GM21786 (cell line): ENCODE results near the gene DHX30.
"Not testable (repeated sequence)": the region's sequence is repeated elsewhere in the genome, so short reads cannot be mapped to it uniquely, and the experiment has no call there.

Experiments used
- ATAC-seq: cut with Tn5 transposase; IDR thresholded peaks from one replicate; pipeline ENCODE4 v1.9.1; 2021; ENCODE audit not compliant: unreplicated experiment

Gene DHX30

GRCh38 chr3:47877719-47878118, 74.8 kb downstream of the DHX30 start:
- no peak for ATAC-seq

- ATAC-seq = no peak
Measured at GRCh38 chr3:47882338-47882737, 79.4 kb downstream of the DHX30 start.

GRCh38 chr3:47884603-47885002, 81.7 kb downstream of the DHX30 start:
- ATAC-seq = no peak

DNA sequence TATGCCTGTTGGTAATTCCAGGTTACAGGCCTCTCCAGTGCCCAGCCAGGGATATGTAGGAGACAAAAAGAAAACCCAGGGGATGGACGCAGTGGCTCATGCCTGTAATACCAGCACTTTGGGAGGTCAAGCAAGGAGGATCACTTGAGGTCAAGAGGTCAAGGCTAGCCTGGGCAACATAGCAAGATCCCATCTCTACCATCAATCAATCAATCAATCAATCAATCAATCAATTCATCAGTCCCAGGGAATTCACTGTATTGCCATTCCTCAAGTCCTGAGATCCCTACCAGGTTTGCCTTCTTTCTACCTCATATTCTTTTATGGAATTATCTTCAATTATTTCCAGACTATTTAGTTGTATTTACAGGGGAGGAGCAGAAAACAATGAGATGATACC, 82.2 kb downstream of the DHX30 start:
- no peak for ATAC-seq

GRCh38 chr3:47887991-47888390, 85.1 kb downstream of the DHX30 start:
- ATAC-seq = not testable (repeated sequence)

DNA sequence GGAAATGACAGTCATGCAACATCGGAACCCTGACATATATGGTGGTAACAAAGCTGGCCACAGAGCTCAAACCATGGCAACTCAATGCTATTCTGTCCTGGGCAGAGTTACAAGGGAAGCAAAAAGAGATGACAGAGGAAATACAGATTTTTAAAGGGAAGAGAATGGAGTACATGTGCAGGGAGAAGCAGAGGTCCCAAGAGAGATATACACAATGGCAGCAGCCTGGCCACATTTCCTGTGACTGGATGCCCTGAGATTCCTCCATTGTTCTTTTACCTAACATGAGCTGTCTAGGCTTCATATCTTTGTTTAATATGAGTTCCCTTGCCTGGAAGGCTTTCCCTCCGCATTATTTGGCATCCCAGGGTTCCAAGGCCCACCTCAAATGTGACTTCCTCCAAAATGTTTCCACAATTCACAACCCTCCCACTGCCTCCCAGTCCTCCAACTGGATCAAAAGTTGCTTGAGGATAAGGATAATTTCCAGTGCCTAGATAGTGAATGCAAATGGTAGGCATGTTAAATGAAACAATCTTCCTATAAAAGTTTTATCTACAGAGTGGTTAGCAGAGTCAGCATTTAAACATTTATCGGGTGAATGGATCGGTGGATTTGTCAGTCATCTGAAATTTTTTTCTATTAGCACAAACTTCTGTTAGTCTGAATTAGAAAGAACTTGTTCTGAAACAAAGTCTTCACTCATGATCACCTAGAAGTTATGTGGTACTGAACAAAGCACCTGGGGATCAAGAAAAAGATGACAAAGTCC, 86.2 kb downstream of the DHX30 start:
- ATAC-seq = no peak

DNA sequence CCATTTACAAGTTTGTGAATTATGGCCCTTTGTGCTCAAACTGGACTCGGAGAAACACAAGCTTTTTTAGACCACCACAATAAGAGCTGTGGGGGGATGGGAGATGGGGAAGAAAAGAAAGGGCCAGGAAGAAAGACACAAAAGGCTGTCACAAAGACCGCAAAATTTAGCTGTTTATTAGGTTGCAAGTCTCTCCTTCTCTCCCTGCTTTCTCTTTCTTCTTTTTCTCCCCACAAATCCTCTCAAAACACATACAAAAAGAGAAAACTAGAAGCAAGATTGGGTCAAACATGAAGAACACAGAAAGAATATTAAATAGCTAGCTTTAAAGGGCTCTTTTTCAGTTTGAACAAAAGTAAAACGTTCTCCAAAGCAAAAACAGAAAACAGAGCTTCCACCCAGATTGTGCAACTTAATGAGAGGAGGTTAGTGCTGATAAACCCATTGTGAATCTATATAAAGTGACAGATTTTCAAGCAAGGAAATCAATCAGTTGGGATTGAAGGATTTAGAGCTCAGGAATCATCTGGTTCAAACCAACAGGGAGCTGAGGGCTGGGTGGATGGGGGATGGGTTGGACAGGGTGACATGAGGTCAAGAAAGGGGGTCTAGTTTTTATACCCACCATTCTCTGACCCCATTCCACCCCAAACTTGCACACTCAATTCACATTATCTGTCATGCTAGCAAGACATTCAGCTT, 87.3 kb downstream of the DHX30 start:
- no peak for ATAC-seq

- ATAC-seq = no peak
Measured at GRCh38 chr3:47890828-47891612, 88.1 kb downstream of the DHX30 start.

DNA sequence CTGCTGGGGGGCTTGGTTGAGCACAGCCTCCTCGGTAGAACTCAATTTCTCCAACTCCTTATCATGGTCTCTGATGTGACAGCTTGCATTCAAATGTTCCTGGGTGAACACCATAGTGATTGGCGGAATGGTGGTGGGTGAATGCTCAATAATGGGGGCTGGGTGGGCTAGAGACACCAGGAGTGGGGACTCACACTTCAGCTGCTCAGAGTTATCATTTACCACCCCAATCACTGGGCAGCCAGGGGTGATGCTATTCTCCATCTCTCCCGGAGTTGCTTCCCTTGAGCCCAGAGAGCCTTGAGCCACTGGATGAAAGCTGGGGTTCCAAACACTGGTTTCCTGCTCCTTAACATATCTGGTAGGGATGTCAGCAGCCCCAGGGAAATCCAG, 88.7 kb downstream of the DHX30 start:
- ATAC-seq = no peak

DNA sequence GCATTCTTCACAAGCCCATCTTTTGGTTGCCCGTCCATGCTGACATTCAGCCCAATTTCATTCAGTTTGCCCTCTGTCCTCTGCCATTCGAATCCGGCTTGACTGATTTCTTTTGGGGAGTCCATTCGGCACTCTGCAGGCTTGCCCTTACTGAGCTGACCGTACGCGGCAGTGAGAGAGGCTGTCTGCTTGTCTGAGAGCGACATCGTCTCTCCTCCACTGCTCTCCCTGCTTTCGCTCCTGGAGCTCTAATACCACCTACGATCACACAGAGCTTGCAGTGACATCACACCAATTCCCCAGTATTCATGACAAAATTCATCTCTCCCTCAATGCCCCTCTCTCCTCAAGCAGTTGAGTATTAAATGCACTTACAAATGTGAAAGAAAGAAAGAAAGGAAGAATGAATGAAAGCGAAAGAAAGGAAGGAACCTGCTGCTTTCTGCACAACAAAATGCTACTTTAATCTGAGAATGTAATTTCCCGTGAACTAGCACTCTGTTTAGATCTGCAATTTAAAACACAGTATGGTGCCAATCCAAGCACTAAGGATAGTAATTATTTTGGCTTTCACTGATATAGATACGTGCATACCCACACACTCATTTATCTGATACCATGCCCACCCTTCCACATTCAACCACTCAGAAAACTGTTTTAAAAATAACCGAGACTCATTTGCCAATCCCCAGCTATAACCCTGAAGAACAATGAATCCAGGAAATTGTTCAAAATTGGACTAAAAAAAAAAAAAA, 89.5 kb downstream of the DHX30 start:
- ATAC-seq = no peak

DNA sequence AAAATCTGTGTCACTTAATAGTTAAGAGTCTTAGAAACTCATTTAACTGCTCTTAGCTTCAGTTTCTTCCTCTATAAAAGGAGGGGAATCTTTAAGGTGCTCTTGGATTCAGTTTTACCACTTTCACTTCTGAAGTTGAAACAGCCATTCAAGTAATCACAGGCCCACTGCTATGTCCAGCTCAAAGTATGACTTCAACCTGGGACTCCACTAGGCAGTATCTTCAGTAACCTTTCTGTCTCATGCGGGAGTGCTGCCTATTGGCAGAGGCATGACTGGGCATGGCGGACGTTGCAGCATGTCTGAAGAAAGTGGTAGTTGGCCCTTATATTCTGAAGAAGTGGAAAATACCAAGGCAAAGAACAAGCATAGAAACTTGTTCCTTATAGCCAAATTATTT, 92.3 kb downstream of the DHX30 start:
- no peak for ATAC-seq

DNA sequence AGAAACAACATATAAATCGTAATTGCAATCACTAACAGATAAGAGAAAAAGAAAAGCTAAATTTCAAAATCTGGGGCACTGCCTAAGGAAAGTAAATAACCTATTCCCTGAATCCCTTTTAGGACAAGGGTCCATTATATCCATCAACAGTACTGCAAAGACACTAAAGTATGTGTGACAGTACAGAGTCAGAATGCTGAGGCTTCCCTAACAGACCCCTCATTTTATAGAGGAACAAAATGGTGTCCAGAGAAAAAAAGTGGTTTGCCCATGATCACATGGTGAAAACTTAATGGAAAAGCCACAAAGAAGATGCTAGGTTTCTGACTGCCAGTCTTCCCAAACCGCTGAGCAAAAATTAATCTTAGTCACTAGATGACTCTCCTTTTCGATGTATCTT, 93.8 kb downstream of the DHX30 start:
- no peak for ATAC-seq

DNA sequence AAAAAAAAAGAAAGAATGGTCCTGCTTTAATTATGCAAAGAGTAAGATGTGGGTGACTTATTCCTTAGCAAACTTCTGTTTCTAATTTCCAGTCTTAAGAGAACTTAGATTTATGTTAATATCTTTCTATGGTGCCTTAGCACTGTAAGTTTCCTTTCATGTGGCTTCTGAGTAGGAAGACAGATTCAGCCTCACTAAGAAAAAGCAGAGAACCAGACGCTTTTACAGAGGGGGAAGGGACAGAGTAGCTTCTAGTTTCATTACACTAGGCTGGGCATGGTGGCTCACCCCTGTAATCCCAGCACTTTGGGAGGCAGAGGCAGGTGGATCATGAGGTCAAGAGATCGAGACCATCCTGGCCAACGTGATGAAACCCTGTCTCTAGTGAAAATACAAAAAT, 95.0 kb downstream of the DHX30 start:
- no peak for ATAC-seq

DNA sequence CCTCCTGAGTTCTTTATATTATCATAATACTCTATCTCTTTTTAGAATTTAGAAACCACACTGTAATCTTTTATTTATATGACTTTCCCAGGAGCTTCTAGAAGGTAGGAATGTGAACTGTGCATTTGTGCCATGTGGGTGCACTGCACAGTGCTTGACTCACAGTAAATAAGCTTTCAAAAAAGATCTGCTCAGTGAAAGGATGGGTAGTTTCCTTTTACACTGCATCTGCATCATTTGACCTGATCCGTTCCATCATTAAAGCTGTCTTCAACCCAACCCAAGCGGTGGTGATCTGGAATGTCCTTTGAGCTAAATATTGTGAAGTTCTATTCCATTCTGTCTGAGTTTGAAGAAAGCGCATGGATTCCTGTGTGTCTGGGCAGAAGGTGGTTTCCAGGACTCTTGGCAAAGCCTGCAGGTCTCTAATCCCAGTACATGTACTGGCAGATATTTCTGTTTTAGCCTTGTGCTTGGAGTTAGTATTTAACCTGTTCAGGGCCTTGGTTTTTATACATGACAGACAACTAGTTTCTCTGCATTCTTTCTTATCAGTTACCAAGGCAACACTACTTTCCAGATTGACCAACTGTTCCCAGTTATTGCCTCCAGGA, 96.7 kb downstream of the DHX30 start:
- no peak for ATAC-seq
